PFSK-1 (cell line): ENCODE data around the gene UNC13C.

Experiments used
- POLR2AphosphoS5 ChIP-seq: IDR thresholded peaks from 2 replicates; pipeline ENCODE4 v1.6.1; 2012; ENCODE audit warnings: low read depth, mild to moderate bottlenecking, control low read depth, low read length, moderate library complexity
- REST ChIP-seq, 2 experiments: IDR thresholded peaks; 2 replicates each; pipeline versions ENCODE4 v1.6.1 to v1.8.0; 2011 to 2012; ENCODE audit warnings: low read depth in 2 of 2, low read length in 2 of 2, control low read depth in 1 of 2, inconsistent platforms in 1 of 2, mild to moderate bottlenecking in 1 of 2, moderate library complexity in 1 of 2; ENCODE audit not compliant: insufficient read depth in 1 of 2
- SIN3A ChIP-seq: IDR thresholded peaks from 2 replicates; pipeline ENCODE4 v1.6.1; 2012; ENCODE audit warnings: mild to moderate bottlenecking, low read length, moderate library complexity, borderline replicate concordance; ENCODE audit not compliant: insufficient read depth

GRCh38 chr15:54502416-54503075, 524.3 kb downstream of the UNC13C start:
- TF ChIP-seq SIN3A (no peak), REST (IDR thresholded peaks at IDR 0.05; ENCODE audit: insufficient read depth in 1 of 2, low read depth in 2 of 2, low read length in 2 of 2) (no peak), POLR2AphosphoS5 (no peak)
